ENCODE data around the gene ZNF587B.
A peak's percentile ranks its signal among the peaks of the same experiment; 100 is the strongest.
"Not testable (repeated sequence)": the region's sequence is repeated elsewhere in the genome, so short reads cannot be mapped to it uniquely, and the experiment has no call there.

ZNF587B gene

GRCh38 chr19:57873883-57874799, 44.0 kb downstream of the ZNF587B start:
- DNase-seq, result not testable (repeated sequence)

DNA sequence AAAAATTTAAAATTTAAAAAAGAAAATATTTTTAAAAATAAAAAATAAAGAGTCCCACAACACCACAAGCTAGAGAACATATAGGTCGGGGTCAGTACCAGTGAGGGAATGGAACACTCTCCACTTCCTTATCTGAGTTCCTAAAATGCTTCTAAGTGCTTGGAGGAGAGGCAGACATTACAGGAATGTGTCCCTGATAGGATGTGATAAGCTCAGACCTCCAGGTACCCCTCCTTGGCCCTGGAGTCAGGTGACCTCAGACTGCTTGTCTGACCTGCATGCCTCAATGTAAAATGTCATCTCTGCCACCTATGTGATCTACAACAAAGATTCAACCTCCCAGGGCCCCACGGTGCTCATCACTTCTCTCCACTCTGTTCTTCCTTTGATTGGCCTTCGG, 55.9 kb downstream of the ZNF587B start:
- DNase-seq, result no peak

DNA sequence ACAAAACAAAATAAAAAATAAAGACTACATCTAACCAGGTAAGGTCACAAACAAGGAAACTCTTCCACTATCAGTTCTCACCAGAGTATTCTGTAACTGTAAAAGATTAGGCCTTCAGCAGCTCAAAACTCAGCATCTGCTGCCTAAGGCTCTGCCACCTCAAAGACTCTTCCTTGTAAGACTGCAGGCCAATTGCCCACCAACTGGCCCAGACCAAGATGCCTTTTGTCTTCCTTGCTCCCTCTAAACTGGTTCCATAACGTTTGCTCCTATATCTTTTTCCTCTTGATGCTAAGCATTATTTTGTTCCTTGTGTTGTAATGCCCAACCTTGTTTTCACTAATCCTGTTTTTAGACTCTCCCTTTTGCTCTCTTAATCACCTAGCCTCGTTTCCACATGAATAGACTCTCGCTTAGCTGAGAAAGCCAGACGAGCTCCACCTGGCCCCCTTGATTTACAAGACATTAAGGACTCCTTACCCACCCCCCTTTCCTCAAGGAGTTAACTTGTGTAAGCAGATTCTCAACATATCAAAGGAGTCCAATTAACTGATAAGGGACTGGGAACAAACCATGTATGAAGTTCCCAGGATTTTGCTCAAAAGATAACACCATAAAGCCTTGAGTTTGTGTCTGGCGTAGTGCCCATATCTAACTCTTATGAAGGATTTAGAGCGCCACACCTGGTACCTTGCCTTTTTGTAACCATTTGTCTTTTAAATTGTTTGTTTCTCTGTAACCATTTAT, 57.3 kb downstream of the ZNF587B start:
- DNase-seq, result no peak

GRCh38 chr19:57888107-57888559, 58.0 kb downstream of the ZNF587B start:
- peak in 1 of 2 experiments; percentile 22 for DNase-seq

DNA sequence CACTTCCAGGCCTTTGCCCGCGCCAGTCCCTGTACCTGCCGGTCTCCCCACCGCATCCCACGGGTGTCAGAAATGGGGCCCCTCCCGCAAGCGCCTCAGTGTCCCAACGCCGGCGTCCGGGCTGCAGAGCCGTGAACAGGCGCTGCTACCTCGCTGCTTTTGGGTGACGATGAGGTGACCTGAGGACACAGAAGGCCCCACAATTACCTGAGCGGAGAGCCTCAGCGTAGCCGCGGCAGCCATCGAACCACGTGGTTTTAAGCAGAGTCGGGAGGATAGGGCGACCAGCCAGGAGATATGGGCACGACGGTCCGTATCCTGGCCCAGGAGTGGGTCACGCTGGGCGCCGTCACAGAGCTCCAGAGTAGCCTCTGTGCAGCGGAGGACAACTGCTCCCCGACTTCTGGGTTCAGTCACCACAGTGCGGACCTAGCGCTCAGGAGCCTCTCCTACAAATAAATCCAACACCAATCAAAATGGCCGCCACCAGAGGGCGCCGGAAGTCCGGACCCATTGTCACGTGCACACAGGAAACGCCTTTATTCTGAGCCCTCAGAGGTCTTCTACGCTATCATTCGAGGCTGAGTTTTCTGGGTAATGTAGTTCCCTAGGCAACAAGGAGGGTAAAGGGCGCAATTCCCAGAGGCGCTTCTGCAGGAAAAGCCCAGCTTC, 58.6 kb downstream of the ZNF587B start, which contains the start of gene ZNF814:
Gene ZNF814, minus strand, starts transcription at position 478 of the 672 bp plus-strand sequence. Its CDS starts 235 bp downstream, at position 243.
- peak; percentile 90 to 98 for DNase-seq

DNA sequence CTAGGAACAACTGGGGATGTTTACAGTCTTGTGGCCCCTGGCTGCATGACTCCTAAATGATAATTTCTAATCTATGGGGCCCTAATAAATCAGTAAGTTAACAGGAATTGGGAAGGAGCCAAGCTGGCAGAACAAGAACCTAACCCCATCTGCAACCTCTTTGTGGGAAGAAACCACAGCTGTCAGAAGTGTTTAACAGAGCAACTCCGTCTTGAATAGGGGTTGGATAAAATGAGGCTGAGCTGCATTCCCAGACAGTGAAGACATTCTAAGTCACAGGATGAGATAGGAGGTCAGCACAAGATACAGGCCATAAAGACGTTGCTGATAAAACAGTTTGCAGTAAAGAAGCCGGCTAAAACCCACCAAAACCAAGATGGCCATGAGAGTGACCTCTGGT, 60.6 kb downstream of the ZNF587B start:
- DNase-seq, result not testable (repeated sequence)

Measured in NCI-H524 (cell line).